OCI-LY7 (cell line): ENCODE data around the gene ICAM5.

ENCODE experiments used
- EZH2phosphoT487 ChIP-seq: fragments of 200-600 bp; sonication (generic); IDR thresholded peaks from 2 replicates; pipeline ENCODE4 v1.6.1; 2018; ENCODE audit warnings: low read depth, borderline replicate concordance, mild to moderate bottlenecking, mixed run types, antibody characterized with exemption, low read length, moderate library complexity, mixed read lengths
- TF ChIP-seq, protein P1 (sequence below): fragments of 200-600 bp; sonication (generic); conservative IDR thresholded peaks from 2 replicates; pipeline ENCODE4 v1.5.1; 2014; ENCODE audit warnings: mild to moderate bottlenecking, antibody characterized with exemption, low read length, moderate library complexity, mixed read lengths

DNA sequence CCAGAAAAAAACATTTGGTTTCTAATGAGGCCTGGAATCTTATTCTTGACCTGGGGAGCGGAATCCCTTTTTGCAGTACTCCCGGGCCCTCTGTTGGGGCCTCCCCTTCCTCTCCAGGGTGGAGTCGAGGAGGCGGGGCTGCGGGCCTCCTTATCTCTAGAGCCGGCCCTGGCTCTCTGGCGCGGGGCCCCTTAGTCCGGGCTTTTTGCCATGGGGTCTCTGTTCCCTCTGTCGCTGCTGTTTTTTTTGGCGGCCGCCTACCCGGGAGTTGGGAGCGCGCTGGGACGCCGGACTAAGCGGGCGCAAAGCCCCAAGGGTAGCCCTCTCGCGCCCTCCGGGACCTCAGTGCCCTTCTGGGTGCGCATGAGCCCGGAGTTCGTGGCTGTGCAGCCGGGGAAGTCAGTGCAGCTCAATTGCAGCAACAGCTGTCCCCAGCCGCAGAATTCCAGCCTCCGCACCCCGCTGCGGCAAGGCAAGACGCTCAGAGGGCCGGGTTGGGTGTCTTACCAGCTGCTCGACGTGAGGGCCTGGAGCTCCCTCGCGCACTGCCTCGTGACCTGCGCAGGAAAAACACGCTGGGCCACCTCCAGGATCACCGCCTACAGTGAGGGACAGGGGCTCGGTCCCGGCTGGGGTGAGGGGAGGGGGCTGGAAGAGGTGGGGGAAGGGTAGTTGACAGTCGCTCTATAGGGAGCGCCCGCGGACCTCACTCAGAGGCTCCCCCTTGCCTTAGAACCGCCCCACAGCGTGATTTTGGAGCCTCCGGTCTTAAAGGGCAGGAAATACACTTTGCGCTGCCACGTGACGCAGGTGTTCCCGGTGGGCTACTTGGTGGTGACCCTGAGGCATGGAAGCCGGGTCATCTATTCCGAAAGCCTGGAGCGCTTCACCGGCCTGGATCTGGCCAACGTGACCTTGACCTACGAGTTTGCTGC lies 2.7 kb upstream of the ICAM5 start, which contains the start of gene ICAM4:
- TF ChIP-seq, protein P1, sequence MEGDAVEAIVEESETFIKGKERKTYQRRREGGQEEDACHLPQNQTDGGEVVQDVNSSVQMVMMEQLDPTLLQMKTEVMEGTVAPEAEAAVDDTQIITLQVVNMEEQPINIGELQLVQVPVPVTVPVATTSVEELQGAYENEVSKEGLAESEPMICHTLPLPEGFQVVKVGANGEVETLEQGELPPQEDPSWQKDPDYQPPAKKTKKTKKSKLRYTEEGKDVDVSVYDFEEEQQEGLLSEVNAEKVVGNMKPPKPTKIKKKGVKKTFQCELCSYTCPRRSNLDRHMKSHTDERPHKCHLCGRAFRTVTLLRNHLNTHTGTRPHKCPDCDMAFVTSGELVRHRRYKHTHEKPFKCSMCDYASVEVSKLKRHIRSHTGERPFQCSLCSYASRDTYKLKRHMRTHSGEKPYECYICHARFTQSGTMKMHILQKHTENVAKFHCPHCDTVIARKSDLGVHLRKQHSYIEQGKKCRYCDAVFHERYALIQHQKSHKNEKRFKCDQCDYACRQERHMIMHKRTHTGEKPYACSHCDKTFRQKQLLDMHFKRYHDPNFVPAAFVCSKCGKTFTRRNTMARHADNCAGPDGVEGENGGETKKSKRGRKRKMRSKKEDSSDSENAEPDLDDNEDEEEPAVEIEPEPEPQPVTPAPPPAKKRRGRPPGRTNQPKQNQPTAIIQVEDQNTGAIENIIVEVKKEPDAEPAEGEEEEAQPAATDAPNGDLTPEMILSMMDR, result no peak
- no peak for TF ChIP-seq EZH2phosphoT487
